RPMI8226 (cell line): Measurements from ENCODE around the gene MYO1E.
"Not testable (repeated sequence)": the region's sequence is repeated elsewhere in the genome, so short reads cannot be mapped to it uniquely, and the experiment has no call there.

ENCODE experiments used
- DNase-seq: peaks from one replicate; pipeline ENCODE4 v3.0.0-alpha.2; 2015

The MYO1E gene

DNA sequence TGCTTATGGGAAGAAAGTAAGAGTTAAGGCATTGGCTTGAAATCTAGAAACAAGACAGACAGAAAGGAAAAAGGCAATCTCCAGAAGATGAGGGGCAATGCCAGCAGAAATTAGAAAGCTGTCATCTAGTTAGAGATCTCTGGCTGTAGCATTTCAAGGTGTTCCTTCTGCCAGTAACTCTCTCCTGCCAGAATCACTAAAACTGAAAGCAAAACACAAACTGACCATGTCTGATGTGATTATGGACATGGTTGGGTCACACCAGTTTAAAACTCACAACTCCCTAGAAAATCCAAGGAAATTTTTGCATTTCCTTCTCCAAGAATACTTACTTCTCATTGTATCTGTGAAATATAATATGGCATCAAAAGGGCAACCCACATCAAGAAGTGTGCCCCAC, 83.1 kb downstream of the MYO1E start:
- DNase-seq: no peak

DNA sequence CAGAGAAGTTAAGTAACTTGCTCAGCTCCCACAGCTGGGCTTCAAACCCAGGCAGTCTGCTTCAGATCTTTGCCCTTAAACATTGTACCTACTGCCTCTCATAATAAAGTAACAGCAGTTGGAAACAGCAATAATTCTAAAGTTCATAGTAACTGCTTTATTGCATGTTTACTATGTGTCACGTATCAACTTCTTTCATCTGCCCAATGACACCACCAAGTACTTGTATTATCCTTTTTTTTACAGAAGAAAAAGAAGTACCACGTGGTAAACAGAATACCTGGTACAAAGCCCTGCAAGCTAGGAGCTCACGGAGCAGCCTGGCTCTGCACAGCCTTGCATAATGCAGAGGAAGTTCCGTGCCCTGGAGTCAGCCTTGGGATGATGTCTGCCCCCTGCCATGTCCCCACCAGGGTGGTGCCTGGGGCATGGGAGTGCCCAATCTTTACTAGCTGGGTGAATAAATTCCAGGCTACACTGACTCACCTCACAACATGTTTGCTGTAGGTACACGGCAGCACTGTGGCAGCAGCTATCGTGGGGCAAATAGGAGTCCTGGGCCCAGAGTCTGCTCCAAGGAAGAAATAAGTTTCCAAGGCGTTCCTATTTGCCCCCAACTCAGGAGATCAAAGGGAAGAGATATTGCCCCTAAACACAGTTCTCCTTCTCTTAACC, 88.8 kb downstream of the MYO1E start:
- DNase-seq: no peak

DNA sequence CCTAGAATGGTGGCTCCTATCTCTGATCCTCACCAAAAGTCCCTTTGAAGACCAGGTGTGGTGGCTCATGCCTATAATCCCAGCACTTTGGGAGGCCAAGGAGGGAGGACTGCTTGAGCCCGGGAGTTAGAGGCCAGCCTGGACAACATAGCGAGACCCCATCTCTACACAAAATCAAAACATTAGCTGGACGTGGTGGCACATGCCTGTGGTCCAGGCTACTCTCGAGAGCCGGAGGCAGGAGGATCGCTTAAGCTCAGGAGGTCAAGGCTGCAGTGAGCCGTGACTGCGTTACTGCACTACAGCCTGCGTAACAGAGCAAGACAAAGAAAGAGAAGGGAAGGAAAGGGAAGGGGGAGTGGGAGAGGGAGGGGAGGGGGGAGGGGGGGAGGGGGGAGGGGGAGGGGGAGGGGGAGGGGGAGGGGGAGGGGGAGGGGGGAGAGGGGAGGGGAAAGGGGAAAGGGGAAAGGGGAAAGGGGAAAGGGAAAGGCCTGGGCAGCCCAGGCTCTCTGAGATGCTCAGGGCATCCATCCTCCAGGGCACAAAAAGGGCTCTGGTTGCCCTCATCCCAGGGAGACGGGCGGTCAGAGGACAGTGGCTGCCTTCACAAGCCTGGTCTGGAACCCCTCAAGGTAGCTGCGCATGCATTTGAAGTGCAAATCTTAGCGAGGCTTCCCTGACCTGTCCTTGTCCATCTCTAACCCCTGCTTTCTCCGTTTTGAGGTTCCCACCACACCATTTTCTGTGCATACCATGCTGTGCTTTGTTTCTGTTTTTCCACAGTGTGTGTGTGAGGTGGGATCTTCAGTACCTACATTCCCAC, 89.9 kb downstream of the MYO1E start:
- no peak for DNase-seq

DNA sequence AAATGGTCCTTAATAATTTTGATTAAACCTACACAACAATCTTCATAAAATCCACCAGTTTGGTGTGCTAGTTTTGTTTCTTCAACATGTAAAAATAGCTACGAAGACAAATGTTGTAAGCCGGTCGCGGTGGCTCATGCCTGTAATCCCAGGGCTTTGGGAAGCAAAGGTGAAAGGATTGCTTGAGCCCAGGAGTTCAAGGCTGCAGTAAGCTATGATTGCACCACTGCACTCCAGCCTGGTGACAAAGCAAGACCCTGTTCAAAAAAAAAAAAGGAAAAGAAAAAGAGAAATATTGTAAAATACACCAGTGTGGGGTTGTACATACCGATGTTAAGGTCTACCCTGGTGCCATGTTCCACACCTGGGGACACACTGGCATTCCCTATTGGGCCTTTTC, 91.0 kb downstream of the MYO1E start:
- DNase-seq: no peak

DNA sequence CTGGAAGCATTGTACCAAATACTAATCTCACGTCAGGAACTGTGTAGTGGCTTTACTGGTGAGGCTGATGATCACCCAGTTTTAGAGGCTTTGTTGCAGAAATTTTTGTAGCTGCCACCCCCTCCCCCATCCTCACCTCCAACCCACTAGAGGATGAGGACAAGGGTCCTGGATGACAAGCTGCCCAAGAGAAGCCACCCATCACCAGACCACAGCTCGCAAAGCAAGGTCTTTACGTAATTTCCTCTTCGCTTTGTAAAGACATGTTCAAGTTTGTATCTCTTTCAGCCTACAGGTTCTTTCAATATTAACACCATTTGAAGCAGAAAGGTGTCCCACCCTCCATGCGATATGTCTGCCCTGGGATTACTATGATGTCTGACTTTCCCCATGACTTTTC, 91.8 kb downstream of the MYO1E start:
- DNase-seq: no peak

DNA sequence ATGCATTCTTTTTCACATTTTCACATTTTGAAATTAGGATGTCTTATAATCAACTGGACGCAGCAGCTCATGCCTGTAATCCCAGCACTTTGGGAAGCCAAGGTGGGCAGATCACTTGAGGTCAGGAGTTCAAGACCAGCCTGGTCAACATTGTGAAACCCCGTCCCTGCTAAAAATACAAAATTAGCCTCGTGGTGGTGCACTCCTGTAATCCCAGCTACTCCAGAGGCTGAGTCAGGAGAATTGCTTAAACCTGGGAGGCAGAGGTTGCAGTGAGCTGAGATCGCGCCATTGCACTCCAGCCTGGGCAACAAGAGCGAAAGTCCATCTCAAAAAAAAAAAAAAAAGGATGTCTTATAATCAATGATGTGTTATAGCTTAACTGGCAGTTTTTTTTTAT, 92.4 kb downstream of the MYO1E start:
- not testable (repeated sequence) for DNase-seq

DNA sequence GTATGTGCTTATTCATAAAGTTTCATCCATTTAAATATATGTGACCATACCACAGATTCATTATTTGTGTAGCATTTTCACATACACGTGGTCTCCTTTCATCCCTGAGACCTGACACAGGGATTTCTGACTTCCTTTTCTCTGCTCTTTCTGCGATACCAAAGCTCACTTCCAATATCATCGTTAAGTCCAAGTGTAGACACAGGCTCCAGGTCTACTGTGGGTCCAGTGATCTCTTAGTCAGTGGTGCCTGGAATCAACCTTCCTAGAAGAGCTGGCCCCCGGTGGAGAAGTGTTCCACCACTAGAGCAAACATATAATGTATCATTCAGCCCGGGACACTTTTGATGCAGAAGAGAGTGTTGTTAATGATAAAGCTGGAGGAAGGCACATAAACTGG, 93.6 kb downstream of the MYO1E start:
- no peak for DNase-seq

DNA sequence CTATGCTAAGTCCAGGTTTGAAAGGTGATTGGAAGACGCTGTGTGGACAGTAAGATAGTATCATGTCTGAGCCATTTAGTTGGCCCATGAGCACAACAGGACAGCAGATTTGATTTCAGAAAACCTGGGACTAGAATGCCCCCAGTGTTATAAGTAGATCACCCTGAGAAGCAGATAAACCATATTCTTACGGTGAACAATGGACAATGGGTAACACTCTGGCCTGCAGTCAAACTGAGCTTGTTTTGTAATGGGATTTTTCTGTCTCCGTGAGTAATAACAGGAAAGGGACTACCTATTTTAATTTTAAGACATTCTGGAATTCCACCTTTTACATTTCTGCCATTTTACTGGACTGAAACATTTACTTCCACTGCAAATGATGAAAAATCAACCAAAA, 94.6 kb downstream of the MYO1E start:
- no peak for DNase-seq

DNA sequence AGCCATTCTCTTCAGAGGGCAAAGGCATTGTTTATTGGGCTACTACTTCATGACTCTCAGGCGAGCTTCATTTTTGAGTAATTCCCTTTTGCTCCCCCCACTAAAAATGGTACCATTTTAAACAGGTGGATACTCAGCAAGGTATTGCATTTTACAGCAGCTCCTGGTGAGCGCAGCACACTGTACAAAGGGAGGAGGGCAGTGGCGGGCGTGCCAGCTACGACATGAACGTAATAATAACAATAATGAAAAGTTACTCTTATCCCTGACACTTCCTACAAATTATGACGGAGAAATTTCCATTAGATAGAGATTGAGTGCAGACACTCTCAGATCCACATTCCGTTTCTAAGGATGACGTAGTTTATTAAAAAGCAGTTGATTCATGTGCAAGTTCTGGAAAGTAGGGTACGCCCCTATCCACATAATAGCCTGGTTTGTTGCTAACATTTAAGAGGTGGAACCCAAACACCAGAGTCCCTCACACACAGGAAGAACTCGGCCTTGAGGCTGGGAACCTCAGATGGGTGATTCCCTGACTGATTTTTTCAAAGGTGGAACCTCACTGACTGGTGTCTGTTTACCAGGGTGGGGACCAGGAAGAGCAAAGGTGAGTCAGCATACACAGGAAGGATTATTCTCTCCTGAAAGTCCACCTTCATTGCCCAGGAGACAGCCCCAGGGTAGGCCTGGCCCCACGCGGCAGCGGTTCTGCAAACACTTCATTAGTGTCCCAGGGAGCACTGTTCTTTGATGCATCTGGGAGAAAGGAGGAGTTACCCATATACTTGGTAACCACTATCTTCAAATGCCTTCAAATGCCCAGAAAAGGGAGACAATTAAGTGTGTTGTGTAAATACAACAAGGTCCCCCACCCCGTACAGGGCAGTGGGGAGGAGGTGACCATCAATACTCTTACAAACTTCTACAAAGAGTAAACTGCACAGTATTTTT, 96.2 kb downstream of the MYO1E start:
- no peak for DNase-seq

DNA sequence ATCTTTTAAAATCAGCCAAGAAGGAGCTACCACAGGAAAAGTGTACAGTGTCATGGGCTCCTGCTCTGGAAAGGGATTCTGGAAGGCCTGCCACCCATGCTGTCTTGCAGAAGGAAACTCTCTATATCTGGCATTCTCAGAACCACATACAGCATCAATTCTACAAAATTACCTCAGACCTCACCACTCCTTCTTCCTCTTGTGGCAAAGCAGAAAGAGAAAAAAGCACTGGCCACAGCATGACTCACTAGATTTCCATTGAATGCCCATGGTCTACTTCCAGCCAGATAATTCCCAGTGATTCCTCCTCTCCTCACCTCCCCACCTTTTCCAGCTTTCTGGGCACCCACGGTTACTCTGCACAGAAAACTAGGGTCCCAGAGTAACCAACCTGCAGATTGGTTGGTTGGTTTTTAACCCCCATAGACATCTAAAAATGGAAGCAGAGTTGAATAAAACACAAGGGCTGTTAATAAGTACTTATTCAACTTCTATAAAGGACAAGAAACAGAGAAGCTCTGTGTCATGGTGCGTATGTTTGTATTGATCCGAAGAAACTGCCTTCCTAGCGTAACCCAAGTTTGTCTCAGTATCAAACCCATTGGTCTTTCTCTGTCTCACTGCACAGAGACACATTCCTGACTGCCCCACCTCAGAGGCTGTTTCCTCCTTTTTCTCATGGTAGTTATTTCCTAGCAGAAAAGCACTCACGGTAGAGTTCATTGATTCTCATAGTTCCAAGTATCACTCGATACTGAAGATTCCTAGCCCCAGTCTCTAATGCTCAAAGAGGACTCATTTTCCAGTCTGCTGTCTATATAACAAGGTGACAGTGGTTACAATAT, 98.3 kb downstream of the MYO1E start:
- DNase-seq: no peak

DNA sequence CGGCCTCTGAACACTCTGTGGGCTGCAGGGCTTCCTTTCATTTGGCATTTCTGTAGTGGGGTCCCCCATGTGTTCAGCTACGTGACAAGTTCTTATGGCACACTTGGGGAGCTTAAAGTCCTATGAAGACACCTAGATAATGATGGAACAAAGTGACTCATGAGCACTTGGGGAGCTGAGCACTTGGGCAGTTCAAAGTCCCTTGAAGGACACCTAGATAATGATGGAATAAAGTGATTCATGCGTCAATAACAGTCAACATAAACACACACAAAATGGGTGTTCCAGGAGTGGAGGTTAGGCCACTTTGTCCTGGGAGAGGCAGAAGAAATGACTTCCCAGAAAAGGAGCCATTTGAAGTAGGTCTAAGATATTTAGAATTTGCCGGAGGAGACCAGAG, 99.4 kb downstream of the MYO1E start:
- DNase-seq: no peak

DNA sequence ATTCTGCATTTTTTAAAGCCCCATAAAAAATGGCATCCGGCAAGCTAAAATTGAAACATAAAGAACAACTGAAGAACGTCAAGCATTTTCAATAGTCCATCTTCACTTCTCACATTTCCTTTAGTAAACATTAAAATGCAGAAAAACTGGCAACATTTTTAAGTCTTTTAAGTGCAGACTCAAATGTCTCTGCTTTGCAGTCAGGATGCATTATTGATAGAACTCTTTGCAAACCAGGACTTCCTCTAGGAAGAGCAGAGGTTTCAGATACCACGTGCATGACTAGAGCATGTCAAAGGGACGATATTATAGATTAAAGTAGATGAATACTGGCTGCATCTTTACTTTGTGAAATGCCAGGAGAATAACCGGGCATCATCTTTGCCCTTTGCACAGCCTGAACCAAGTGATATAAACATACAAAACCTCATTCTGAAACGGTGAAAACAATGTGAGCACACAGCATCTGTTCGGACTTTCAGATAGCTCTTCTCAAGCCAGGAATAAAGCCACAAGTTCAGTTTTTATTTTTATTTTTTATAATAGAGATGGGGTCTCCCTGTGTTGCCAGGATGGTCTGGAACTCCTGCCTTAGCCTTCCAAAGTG, 101.0 kb downstream of the MYO1E start:
- no peak for DNase-seq

DNA sequence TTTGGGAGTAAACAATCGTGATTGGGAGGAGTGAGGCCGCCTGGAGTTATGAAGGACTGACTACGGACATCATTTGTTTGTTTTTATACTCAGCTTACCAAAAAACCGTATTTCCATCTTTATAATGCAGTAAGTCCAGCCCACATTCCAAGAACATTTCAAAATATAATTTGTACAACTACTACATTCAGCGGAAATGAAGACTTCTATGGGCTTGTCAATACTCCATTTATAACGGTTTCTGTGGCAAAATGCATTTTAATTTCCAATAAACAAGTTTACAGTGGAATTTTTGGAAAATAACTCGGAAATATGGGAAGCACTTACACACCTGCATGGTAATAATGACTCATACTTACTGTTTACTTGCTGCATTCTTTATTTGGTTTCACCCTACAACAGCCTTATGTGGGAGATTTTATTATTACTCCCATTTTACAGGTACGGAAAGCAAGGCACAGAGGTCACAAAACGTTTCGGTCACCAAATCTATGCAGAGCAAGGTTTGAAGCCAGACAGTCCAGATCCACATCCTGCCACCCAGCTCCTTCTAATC, 103.7 kb downstream of the MYO1E start:
- DNase-seq: no peak

DNA sequence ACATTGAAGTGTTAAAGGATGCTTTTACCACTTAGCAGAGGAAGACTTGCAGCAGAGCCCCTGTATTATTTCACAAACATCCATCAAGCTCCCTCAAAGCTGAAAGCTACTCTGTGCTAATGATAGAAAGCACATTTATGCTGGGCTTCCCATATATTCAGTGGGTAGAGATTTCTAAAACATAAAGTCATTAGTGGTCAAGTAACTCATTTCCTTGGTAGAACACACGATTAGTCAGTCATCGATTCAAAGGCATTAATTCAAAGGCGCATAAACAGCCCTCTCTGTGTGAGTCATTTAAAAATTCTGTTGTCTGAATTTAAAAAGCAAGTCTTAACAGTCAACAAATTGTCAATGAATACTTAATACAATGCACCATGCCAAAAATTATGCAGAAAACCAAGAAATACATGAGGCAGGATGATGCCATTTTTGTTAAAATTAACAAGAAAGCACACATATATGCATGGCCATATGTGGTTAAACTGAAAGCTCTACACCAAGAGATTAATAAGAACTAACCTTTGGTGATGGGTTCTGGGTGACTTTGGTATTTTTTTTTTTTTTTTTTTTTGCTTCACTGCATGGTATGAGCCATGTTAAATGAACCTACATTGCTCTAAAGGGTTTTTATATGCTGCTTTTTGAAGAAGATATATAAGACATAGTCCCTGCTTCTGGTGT, 104.4 kb downstream of the MYO1E start:
- DNase-seq: no peak

DNA sequence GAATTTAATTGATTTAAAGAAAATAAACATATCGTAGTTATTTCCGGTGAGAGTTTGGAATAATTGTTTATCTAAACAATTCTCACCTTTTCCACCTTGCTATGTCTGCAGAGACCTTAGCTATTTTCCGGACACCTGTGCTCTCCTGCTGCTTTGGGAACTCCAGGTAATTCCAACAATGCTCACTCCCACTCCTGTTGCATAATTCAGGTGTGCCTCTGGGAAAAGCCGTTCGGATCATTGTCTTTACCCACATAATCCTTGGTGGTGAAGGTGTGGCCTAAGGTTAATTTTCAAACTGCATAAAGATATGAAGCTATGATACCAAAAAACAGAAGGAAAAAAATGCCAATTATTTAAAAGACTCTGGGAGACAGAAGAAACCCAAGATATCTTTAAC, 106.6 kb downstream of the MYO1E start:
- DNase-seq: no peak

DNA sequence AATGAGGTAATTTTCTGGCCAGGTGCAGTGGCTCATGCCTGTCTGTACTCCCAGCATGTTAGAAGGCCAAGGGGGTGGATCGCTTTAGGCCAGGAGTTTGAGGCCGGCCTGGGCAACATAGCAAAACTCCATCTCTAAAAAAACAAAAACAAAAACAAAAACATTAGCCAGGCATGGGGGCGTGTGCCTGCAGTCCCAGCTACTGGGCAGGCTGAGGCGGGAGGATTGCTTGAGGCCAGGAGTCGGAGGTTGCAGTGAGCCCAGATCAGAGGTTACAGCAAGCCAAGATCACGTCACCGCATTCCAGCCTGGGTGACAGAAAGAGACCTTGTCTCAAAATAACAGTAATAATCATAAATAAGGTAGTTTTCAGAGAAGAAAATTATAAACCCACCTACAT, 110.4 kb downstream of the MYO1E start:
- no peak for DNase-seq

DNA sequence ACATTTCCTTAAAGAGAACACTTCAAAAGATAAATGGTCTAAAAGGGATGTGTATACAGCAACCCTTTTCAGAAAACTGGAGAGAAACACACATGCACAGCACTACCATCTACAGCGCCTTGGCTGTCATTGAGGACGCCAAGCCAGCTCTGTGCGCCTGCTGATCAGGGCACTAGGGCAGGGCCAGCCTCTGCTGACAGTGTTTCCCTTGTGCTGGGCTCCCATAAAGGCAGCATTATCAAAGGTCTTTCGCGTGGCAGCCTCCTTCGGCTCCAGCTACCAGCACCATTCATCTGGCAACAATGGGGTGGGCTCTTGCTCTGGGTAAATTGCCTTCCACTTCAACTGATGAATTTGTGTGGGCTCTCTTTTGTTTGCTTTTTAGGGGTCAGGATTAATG, 112.6 kb downstream of the MYO1E start:
- no peak for DNase-seq

DNA sequence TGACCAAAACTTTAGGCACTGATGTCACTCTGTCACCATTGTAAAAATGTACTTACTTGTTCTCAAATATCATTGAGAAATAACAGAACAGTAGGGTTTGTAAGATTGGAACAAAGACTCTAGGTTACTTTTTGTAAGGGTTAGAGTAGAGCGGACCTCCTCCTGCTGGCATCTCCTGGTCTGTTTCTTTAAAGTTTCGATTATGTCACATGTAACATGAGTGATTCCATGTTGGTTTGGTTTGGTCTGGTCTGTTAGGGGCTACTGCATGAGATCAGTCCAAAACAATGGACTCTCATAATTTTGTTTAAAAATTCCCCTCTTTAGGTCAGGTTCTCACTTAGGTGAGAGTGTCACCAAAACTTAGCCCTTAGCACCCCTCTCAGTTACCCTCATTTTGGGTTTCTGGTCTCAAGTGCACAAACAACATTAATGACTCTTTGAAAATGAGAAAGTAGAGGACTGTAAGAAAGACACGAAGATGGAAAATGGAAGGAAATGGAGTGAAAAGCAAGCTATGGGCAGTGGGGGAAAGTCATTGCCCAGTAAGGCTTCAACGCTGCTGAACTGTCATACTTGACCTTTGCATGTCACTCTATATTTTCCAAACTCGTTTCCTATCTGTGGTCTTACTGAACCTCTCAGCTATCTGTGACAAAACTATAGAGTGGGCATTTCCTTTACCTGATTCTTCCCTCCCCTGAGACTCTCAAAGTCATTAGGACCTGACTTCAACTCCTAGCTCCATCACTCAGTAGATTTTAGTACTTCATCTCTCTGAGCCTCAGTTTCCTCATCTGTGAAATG, 113.3 kb downstream of the MYO1E start:
- no peak for DNase-seq

DNA sequence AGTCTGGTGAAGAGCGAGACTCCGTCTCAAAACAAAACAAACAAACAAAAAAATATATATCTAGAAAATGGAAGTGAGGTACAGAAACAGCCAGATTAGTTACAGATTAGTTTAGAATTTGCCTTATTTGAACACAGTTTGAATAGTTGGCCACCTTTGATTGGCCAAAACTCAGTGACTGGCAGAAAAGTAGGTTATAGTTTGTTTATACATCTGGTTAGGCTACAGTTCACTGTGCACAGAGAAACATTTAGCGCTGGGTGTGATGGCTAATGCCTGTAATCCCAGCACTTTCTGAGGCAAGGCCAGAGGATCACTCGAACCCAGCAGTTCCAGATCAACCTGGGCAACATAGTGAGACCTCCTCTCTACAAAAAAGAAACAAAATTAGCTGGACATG, 114.4 kb downstream of the MYO1E start:
- no peak for DNase-seq

DNA sequence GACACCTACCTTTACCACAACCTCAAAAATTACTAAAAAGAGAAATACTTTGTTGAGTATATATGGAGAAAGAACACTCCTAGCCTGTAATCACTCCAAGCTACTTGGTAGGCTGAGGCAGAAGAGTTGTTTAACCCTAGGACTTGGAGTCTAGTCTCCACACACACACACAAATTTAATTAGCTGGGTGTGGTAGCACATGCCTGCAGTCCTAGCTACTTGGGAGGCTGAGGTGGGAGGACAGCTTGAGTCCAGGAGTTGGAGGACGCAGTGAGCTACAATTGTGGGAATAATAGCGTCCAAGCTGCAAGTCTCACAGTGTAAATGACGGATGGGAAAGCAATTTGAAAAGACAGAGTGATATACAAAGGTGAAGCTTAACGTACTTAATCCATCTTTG, 115.5 kb downstream of the MYO1E start:
- DNase-seq: no peak
